Tibial nerve (tissue), 4 donors: ENCODE measurements around the gene UBA1. TPM values are rescaled to one million over a fixed set of nuclear protein-coding genes. Genes with fewer than 3 reads are reported as not detected.

Experiments
- DNase-seq, 2 donors: peaks; one replicate each; pipeline ENCODE4 v3.0.0-alpha.2; 2019; ENCODE audit warnings: low spot score in 2 of 2
- H3K27ac ChIP-seq, 4 donors: fragments of 200-600 bp; sonication (generic) in 3 of 4; one replicate each; pipeline ENCODE4 v1.5.1; 2017 to 2019; ENCODE audit warnings: mild to moderate bottlenecking in 1 of 4
- H3K27me3 ChIP-seq, 2 donors: fragments of 200-600 bp; sonication (generic) in 1 of 2; one replicate each; pipeline versions ENCODE4 v1.5.1 to v1.6.0; 2017 to 2019
- H3K36me3 ChIP-seq, 3 donors: fragments of 200-600 bp; sonication (generic); one replicate each; pipeline ENCODE4 v1.5.1; 2018 to 2019
- H3K4me1 ChIP-seq, 4 donors: fragments of 200-600 bp; sonication (generic) in 3 of 4; one replicate each; pipeline ENCODE4 v1.5.1; 2017 to 2019
- H3K4me3 ChIP-seq, 4 donors: fragments of 200-600 bp; sonication (generic) in 3 of 4; one replicate each; pipeline ENCODE4 v1.5.1; 2017 to 2019; ENCODE audit warnings: mild to moderate bottlenecking in 1 of 4, moderate library complexity in 1 of 4
- H3K9me3 ChIP-seq, 4 donors: fragments of 200-600 bp; sonication (generic) in 3 of 4; one replicate each; pipeline ENCODE4 v1.5.1; 2017 to 2019
- EP300 ChIP-seq, 2 donors: sonication (generic); formaldehyde crosslinking; IDR thresholded peaks; one replicate each; pipeline ENCODE4 v1.6.1; 2017; ENCODE audit warnings: antibody characterized with exemption in 2 of 2, mild to moderate bottlenecking in 1 of 2
- POLR2A ChIP-seq, 2 donors: fragments of 450-650 bp; IDR thresholded peaks; one replicate each; pipeline ENCODE4 v1.6.1; 2017; ENCODE audit warnings: antibody characterized with exemption in 2 of 2, mild to moderate bottlenecking in 2 of 2, moderate library complexity in 2 of 2
- WGBS, 2 donors: methylation state at CpG; one replicate each; pipeline ENCODE4 v1.1.5; 2018; 5-methylcytosine and 5-hydroxymethylcytosine counted together
- total RNA-seq, 4 donors: library from RNA; depleted of rRNA; stranded (reverse); fragments of >200 nt; gene quantifications; one replicate each; pipeline ENCODE4 v1.1.0, GENCODE V29; 2016
- TF ChIP-seq, protein P1 (sequence below), 5 experiments: fragments of 200-600 bp in 3 of 5; fragments of 450-650 bp in 2 of 5; sonication (generic) in 3 of 5; IDR thresholded peaks; one replicate each; pipeline ENCODE4 v1.5.1; 2016 to 2019; ENCODE audit warnings: antibody characterized with exemption in 5 of 5, mild to moderate bottlenecking in 3 of 5, moderate library complexity in 2 of 5

Gene UBA1
- total RNA-seq, 4 donors from 2014 or later: 124 to 168 (median 144) TPM

DNA sequence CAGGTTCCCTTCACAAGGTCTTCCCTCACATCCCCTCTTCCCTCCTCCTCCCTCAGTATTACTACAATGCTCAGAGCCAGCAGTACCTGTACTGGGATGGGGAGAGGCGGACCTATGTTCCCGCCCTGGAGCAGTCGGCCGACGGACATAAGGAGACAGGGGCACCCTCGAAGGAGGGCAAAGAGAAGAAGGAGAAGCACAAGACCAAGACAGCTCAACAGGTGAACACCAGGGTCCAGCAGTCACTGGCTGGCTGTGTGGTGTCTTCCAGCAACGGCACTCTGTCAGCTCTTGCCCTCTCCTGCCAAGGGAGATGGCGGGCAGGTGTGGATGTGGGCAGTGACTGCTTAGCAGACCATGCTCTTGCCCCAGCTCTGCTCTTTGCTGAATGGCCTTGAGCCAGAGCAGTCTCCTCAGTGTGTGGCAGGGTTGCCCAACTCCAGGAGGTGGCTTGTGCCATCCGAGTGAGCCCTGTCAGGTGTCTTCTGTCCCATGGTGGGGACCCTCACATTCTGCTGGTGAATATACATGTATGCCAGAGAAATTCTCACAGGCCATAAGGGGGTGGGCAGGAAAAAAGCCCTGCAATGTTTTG lies 11.4 kb upstream of the UBA1 start:
- H3K9me3 ChIP-seq: no peaks in the 10 kb centered on the region
- TF ChIP-seq EP300 (IDR thresholded peaks at IDR 0.05): no peak
- no peak for DNase-seq
- H3K36me3 ChIP-seq: peaks cover 0 to 93% (median 0%) of the 10 kb centered on the region in 3 donors
- H3K4me1 ChIP-seq: no peaks in the 10 kb centered on the region
- H3K4me3 ChIP-seq: no peak overlapping the region
- H3K27ac ChIP-seq: no peak overlapping the region
- WGBS, 2 donors: 86 to 92% methylated on average over 7 to 9 of the region's 9 CpGs
- H3K27me3 ChIP-seq: peaks cover 0 to 21% of the 10 kb centered on the region in 2 donors

DNA sequence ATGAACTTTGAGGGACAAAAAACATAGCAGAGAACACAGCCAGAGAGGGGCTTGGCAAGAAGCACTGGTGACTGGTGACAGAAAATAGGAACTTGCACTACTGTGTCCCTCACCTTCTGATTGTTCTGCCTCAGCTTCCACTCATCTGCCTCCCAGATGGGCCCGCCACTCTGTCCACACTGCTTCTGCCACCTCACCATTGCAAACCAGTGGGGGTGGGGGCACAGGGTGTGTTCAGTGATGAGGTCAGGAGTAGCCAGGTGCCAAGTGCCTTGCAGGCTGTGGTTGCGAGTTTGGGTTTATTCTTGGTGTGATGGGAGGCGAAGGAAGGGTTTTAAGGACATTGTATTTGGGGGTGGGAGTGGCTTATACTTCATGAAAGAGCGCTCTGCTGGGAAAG lies 9.1 kb upstream of the UBA1 start:
- no peaks in the 10 kb centered on the region for H3K9me3 ChIP-seq
- H3K4me1 ChIP-seq: no peaks in the 10 kb centered on the region
- no peak for DNase-seq
- H3K36me3 ChIP-seq: peaks cover 0 to 72% (median 0%) of the 10 kb centered on the region in 3 donors
- 82 to 90% methylated on average over 4 of the region's 4 CpGs for WGBS, 2 donors
- TF ChIP-seq POLR2A (IDR thresholded peaks at IDR 0.05): no peak
- TF ChIP-seq EP300 (IDR thresholded peaks at IDR 0.05): no peak
- TF ChIP-seq, protein P1, sequence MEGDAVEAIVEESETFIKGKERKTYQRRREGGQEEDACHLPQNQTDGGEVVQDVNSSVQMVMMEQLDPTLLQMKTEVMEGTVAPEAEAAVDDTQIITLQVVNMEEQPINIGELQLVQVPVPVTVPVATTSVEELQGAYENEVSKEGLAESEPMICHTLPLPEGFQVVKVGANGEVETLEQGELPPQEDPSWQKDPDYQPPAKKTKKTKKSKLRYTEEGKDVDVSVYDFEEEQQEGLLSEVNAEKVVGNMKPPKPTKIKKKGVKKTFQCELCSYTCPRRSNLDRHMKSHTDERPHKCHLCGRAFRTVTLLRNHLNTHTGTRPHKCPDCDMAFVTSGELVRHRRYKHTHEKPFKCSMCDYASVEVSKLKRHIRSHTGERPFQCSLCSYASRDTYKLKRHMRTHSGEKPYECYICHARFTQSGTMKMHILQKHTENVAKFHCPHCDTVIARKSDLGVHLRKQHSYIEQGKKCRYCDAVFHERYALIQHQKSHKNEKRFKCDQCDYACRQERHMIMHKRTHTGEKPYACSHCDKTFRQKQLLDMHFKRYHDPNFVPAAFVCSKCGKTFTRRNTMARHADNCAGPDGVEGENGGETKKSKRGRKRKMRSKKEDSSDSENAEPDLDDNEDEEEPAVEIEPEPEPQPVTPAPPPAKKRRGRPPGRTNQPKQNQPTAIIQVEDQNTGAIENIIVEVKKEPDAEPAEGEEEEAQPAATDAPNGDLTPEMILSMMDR (IDR thresholded peaks at IDR 0.05): no peak
- no peak overlapping the region for H3K4me3 ChIP-seq
- H3K27me3 ChIP-seq: peaks cover 0 to 20% of the 10 kb centered on the region in 2 donors
- H3K27ac ChIP-seq: no peak overlapping the region

DNA sequence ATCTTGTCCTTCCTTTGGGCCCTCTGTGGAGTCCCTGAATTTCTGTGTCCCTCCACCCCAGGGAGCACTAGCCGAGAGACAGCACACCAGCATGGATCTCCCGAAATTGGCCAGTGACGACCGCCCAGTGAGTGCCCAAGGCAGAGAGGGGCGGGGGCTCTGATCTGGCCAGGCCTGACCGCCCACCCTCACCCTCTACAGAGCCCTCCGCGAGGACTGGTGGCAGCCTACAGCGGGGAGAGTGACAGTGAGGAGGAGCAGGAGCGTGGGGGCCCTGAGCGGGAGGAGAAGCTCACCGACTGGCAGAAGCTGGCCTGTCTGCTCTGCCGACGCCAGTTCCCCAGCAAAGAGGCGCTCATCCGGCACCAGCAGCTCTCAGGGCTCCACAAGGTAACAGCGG lies 8.4 kb upstream of the UBA1 start:
- no peak for DNase-seq
- no peak for TF ChIP-seq EP300 (IDR thresholded peaks at IDR 0.05)
- TF ChIP-seq, protein P1 (IDR thresholded peaks at IDR 0.05): no peak
- TF ChIP-seq POLR2A (IDR thresholded peaks at IDR 0.05): no peak
- Histone ChIP-seq H3K4me1 (peaks cover 0 to 3% (median 0%) of the 10 kb centered on the region in 4 donors), H3K9me3 (no peaks in the 10 kb centered on the region), H3K36me3 (peaks cover 0 to 65% (median 0%) of the 10 kb centered on the region in 3 donors), H3K27ac (no peak overlapping the region), H3K27me3 (peaks cover 0 to 15% of the 10 kb centered on the region in 2 donors), H3K4me3 (no peak overlapping the region)
- 80 to 83% methylated on average over 1 to 12 of the region's 17 CpGs for WGBS, 2 donors

DNA sequence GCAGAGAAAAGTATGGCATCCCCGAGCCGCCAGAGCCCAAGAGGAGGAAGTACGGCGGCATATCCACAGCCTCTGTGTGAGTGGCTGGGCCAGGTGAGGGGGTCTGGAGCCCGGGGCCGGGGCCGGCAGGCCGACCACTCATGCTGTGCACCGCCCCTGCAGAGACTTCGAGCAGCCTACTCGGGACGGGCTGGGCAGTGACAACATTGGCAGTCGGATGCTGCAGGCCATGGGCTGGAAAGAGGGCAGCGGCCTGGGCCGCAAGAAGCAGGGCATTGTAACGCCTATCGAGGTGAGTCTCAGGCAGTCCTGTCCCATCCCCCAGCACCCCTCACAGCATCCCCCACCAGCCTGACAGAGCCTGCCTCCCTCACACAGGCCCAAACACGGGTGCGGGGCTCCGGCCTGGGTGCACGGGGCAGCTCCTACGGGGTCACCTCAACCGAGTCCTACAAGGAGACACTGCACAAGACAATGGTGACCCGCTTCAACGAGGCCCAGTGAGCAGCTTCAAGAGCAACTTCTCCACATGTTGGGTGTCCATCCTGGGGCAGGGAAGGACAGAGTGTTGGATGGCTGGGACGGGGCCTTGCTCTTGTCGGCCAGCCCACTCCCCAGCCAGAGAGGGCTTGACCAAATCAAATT lies 7.4 kb upstream of the UBA1 start:
- H3K27me3 ChIP-seq: peaks cover 0 to 18% of the 10 kb centered on the region in 2 donors
- no peaks in the 10 kb centered on the region for H3K9me3 ChIP-seq
- peaks cover 0 to 7% (median 0%) of the 10 kb centered on the region in 4 donors for H3K4me1 ChIP-seq
- no peak overlapping the region for H3K27ac ChIP-seq
- no peak for DNase-seq
- TF ChIP-seq EP300 (IDR thresholded peaks at IDR 0.05) (no peak), POLR2A (IDR thresholded peaks at IDR 0.05) (no peak)
- TF ChIP-seq, protein P1 (IDR thresholded peaks at IDR 0.05): no peak
- peaks cover 0 to 55% (median 0%) of the 10 kb centered on the region in 3 donors for H3K36me3 ChIP-seq
- H3K4me3 ChIP-seq: no peak overlapping the region
- 92 to 93% methylated on average over 10 to 27 of the region's 27 CpGs for WGBS, 2 donors

DNA sequence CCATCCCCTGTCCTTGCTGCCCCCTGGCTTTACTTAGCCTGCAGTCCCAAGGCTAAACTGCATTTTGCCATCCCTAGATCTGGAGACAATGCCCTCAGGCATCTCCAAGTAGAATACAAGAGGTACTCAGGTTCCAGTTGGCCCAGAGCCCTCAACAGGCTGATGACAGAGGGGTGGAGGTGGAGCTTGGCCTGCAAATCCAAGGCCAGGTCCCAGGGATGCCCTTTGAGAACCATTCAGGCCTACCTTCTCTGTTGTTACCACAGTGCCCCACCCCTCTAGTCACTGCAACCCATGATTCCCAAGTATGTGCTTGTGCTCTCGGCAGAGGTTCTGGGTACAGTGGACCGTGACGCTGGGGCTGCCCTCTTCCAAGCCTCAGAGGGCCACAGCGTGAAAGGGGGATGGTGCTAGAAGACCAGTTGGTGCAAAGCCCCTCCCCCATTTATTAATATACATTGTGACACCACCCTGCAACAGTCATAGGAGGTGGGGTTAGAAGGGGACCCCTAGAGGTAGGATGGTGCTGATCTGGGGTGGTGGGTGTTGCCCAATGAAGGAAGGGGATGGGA lies 6.4 kb upstream of the UBA1 start:
- no peak overlapping the region for H3K4me3 ChIP-seq
- no peak overlapping the region for H3K27ac ChIP-seq
- TF ChIP-seq, protein P1 (IDR thresholded peaks at IDR 0.05): no peak
- no peak for TF ChIP-seq POLR2A (IDR thresholded peaks at IDR 0.05)
- TF ChIP-seq EP300 (IDR thresholded peaks at IDR 0.05): no peak
- 72 to 84% methylated on average over 4 of the region's 4 CpGs for WGBS, 2 donors
- no peaks in the 10 kb centered on the region for H3K9me3 ChIP-seq
- peaks cover 0 to 18% of the 10 kb centered on the region in 2 donors for H3K27me3 ChIP-seq
- H3K36me3 ChIP-seq: peaks cover 0 to 45% (median 0%) of the 10 kb centered on the region in 3 donors
- no peak for DNase-seq
- H3K4me1 ChIP-seq: peaks cover 0 to 11% (median 0%) of the 10 kb centered on the region in 4 donors
